A549 (cell line): ENCODE measurements around the gene TSPAN5. TPM values are rescaled to one million over a fixed set of nuclear protein-coding genes. Genes with fewer than 3 reads are reported as not detected.

ENCODE experiments used
- ATAC-seq, 2 experiments: fragments of 200-7000 bp in 1 of 2; fragments of >200 bp in 1 of 2; cut with Nextera tagmentation in 1 of 2; cut with Tn5 transposase in 1 of 2; 3 replicates each; pipeline versions ENCODE4 v1.8.0 to v1.9.1; 2018 to 2020; ENCODE audit warnings: mild to moderate bottlenecking in 1 of 2, moderate library complexity in 1 of 2
- CTCF ChIA-PET: fragments of 300-600 bp; sonication (Branson Sonifier 250); formaldehyde crosslinking; extraction: SDS; loops from one replicate; lab custom pipeline; 2021; ENCODE audit warnings: antibody characterized with exemption, inconsistent platforms; lab: Yijun Ruan, JAX
- POLR2A ChIA-PET: fragments of 350-600 bp; formaldehyde crosslinking; extraction: SDS; loops from one replicate; lab custom pipeline; 2021; ENCODE audit warnings: antibody characterized with exemption, inconsistent platforms; lab: Yijun Ruan, JAX
- DNase-seq, 2 experiments: peaks; one replicate each; pipeline versions ENCODE4 v3.0.0 to v3.0.0-alpha.2; 2011 to 2016; ENCODE audit warnings: low read depth in 1 of 2, low spot score in 1 of 2
- FAIRE-seq: peaks from 2 replicates; lab custom pipeline; 2011; peaks lifted over from hg19 to GRCh38; lab: Jason Lieb, UNC
- H3K27ac ChIP-seq, 2 experiments: fragments of >200 bp; sonication (Bioruptor Twin); formaldehyde crosslinking; 3 replicates each; pipeline ENCODE4 v1.5.1; 2016 to 2017
- H3K4me1 ChIP-seq: fragments of >200 bp; sonication (Bioruptor Twin); formaldehyde crosslinking; 3 replicates; pipeline ENCODE4 v1.6.1; 2016
- H3K4me2 ChIP-seq: fragments of >200 bp; sonication (Bioruptor Twin); formaldehyde crosslinking; 3 replicates; pipeline ENCODE4 v1.6.1; 2016
- H3K4me3 ChIP-seq: fragments of >200 bp; sonication (Bioruptor Twin); formaldehyde crosslinking; 3 replicates; pipeline ENCODE4 v1.5.1; 2016
- H3K9me3 ChIP-seq: fragments of >200 bp; sonication (Bioruptor Twin); formaldehyde crosslinking; 3 replicates; pipeline ENCODE4 v1.6.1; 2016
- ATOH8 ChIP-seq: fragments of 250-450 bp; sonication (Bioruptor Pico); IDR thresholded peaks from 2 replicates; pipeline ENCODE4 v1.5.0; 2020; ENCODE audit warnings: low read depth, mild to moderate bottlenecking, moderate library complexity
- CBX8 ChIP-seq: fragments of 200-600 bp; sonication (generic); IDR thresholded peaks from 2 replicates; pipeline ENCODE4 v1.6.1; 2016
- CEBPB ChIP-seq, 2 experiments: fragments of >200 bp in 1 of 2; sonication (Bioruptor Twin) in 1 of 2; formaldehyde crosslinking in 1 of 2; IDR thresholded peaks; 2 replicates each; pipeline ENCODE4 v1.6.1; 2012 to 2016
- CHD4 ChIP-seq: fragments of 200-600 bp; sonication (generic); IDR thresholded peaks from 2 replicates; pipeline ENCODE4 v1.6.1; 2016; ENCODE audit warnings: antibody characterized with exemption, mild to moderate bottlenecking, borderline replicate concordance
- EHF ChIP-seq: fragments of 250-450 bp; sonication (Bioruptor Pico); IDR thresholded peaks from 2 replicates; pipeline ENCODE4 v1.5.0; 2020; ENCODE audit warnings: mild to moderate bottlenecking
- EHMT2 ChIP-seq: fragments of 200-600 bp; sonication (generic); IDR thresholded peaks from 2 replicates; pipeline ENCODE4 v1.6.1; 2016; ENCODE audit warnings: antibody characterized with exemption, low read depth, mild to moderate bottlenecking, moderate library complexity
- ELK1 ChIP-seq: fragments of 150-350 bp; IDR thresholded peaks from 2 replicates; pipeline ENCODE4 v1.6.1; 2014; ENCODE audit warnings: low read depth, mild to moderate bottlenecking, low read length
- FOSL2 ChIP-seq, 2 experiments: fragments of 450-650 bp in 1 of 2; fragments of >200 bp in 1 of 2; sonication (Bioruptor Twin) in 1 of 2; formaldehyde crosslinking; IDR thresholded peaks; 2 replicates each; pipeline versions ENCODE4 v1.5.0 to v1.6.1; 2016 to 2020; ENCODE audit warnings: mild to moderate bottlenecking in 1 of 2, moderate library complexity in 1 of 2
- JUN ChIP-seq, 2 experiments: fragments of >200 bp; sonication (Bioruptor Twin); formaldehyde crosslinking; IDR thresholded peaks; 2 replicates in 1 of 2; 3 replicates in 1 of 2; pipeline ENCODE4 v1.6.1; 2016 to 2017
- JUNB ChIP-seq: fragments of >200 bp; sonication (Bioruptor Twin); formaldehyde crosslinking; IDR thresholded peaks from 2 replicates; pipeline ENCODE4 v1.6.1; 2016
- KDM1A ChIP-seq: fragments of 200-600 bp; sonication (generic); IDR thresholded peaks from 2 replicates; pipeline ENCODE4 v1.6.1; 2016; ENCODE audit warnings: low read depth, mild to moderate bottlenecking
- MAZ ChIP-seq: fragments of 150-350 bp; IDR thresholded peaks from 2 replicates; pipeline ENCODE4 v1.6.1; 2014; ENCODE audit warnings: antibody characterized with exemption, low read depth, low read length, borderline replicate concordance
- MYC ChIP-seq: IDR thresholded peaks from 2 replicates; pipeline ENCODE4 v1.6.1; 2012; ENCODE audit warnings: mild to moderate bottlenecking, inconsistent platforms, low read length, improper control_type of control experiment, borderline replicate concordance
- NFE2L2 ChIP-seq: fragments of 150-350 bp; conservative IDR thresholded peaks from 2 replicates; pipeline ENCODE4 v1.6.1; 2014; ENCODE audit warnings: low read length
- NPAS2 ChIP-seq: fragments of 250-450 bp; sonication (Bioruptor Pico); IDR thresholded peaks from 2 replicates; pipeline ENCODE4 v1.8.0; 2022; ENCODE audit warnings: mild to moderate bottlenecking, moderate library complexity, borderline replicate concordance
- PHF8 ChIP-seq: fragments of 200-600 bp; sonication (generic); IDR thresholded peaks from 2 replicates; pipeline ENCODE4 v1.6.1; 2016; ENCODE audit warnings: low read depth, mild to moderate bottlenecking, antibody characterized with exemption, moderate library complexity, borderline replicate concordance
- RCOR1 ChIP-seq: fragments of 150-350 bp; IDR thresholded peaks from 2 replicates; pipeline ENCODE4 v1.6.1; 2014; ENCODE audit warnings: antibody characterized with exemption, low read length, low read depth
- RFX5 ChIP-seq: fragments of 450-650 bp; IDR thresholded peaks from 2 replicates; pipeline ENCODE4 v1.7.1; 2014; ENCODE audit warnings: antibody characterized with exemption, mild to moderate bottlenecking, moderate library complexity
- SREBF2 ChIP-seq: fragments of 450-650 bp; IDR thresholded peaks from 2 replicates; pipeline ENCODE4 v1.6.1; 2014; ENCODE audit warnings: mild to moderate bottlenecking, moderate library complexity
- TFCP2L1 ChIP-seq: fragments of 250-450 bp; sonication (Bioruptor Pico); IDR thresholded peaks from 2 replicates; pipeline ENCODE4 v1.5.0; 2021; ENCODE audit warnings: mild to moderate bottlenecking
- ZC3H11A ChIP-seq: fragments of 450-650 bp; IDR thresholded peaks from 2 replicates; pipeline ENCODE4 v1.6.1; 2014; ENCODE audit warnings: antibody characterized with exemption, mild to moderate bottlenecking
- ZFP36 ChIP-seq: fragments of 450-650 bp; IDR thresholded peaks from 2 replicates; pipeline ENCODE4 v1.6.1; 2014; ENCODE audit warnings: borderline replicate concordance; ENCODE audit not compliant: partially characterized antibody
- ZSCAN20 ChIP-seq: fragments of 250-450 bp; sonication (Bioruptor Pico); IDR thresholded peaks from 2 replicates; pipeline ENCODE4 v1.8.0; 2022; ENCODE audit warnings: mild to moderate bottlenecking, moderate library complexity
- WGBS: methylation state at CpG from one replicate; pipeline ENCODE4 v1.1.6; 2017; ENCODE audit errors: missing lambda C conversion rate; 5-methylcytosine and 5-hydroxymethylcytosine counted together
- polyA plus RNA-seq, 4 experiments: library from polyadenylated mRNA; depleted of rRNA in 3 of 4; stranded (reverse); fragments of >200 nt; fragmentation: RNase III in 1 of 4; extraction: RNeasy Plus Mini Kit Qiagen cat#74134 plus additional on column Dnase treatment in 1 of 4; gene quantifications; 2 replicates in 3 of 4; 3 replicates in 1 of 4; pipeline ENCODE4 v1.2.3, GENCODE V29; 2011 to 2017
- TF ChIP-seq, protein P1 (sequence below): fragments of >200 bp; sonication (Bioruptor Twin); formaldehyde crosslinking; IDR thresholded peaks from 3 replicates; pipeline ENCODE4 v1.5.1; 2016
- TF ChIP-seq, protein P2 (sequence below): IDR thresholded peaks from 2 replicates; pipeline ENCODE4 v1.6.1; 2012

The TSPAN5 gene
- polyA plus RNA-seq, 2 of the 4 experiments (the other 2 are of a cell fraction) = 9.5 to 12.4 TPM

- Histone ChIP-seq H3K4me3 (no peak overlapping the region), H3K27ac (no peak overlapping the region), H3K9me3 (no peaks in the 10 kb centered on the region)
- 28% methylated on average over 3 of the region's 3 CpGs for WGBS
- no peak for ATAC-seq
- CTCF ChIA-PET = no interaction called here
- TF ChIP-seq CEBPB (IDR thresholded peaks at IDR 0.05) (no peak), JUNB (no peak), ZSCAN20 (CRISPR knock-in tag) (no peak), MYC (no peak), RCOR1 (no peak), SREBF2 (no peak), PHF8 (no peak), ELK1 (no peak), CBX8 (no peak)
- TF ChIP-seq, all 56 proteins: peak for 0
- FAIRE-seq (no peak), DNase-seq (no peak)
- H3K4me1 ChIP-seq = peaks cover 46% of the 10 kb centered on the region
- POLR2A ChIA-PET = no interaction called here
- peak overlapping the region; percentile 11; the same call in 2 of the 3 replicates for H3K4me2 ChIP-seq
Observed at GRCh38 chr4:98623126-98623802, 35.1 kb downstream of the TSPAN5 start.

DNA sequence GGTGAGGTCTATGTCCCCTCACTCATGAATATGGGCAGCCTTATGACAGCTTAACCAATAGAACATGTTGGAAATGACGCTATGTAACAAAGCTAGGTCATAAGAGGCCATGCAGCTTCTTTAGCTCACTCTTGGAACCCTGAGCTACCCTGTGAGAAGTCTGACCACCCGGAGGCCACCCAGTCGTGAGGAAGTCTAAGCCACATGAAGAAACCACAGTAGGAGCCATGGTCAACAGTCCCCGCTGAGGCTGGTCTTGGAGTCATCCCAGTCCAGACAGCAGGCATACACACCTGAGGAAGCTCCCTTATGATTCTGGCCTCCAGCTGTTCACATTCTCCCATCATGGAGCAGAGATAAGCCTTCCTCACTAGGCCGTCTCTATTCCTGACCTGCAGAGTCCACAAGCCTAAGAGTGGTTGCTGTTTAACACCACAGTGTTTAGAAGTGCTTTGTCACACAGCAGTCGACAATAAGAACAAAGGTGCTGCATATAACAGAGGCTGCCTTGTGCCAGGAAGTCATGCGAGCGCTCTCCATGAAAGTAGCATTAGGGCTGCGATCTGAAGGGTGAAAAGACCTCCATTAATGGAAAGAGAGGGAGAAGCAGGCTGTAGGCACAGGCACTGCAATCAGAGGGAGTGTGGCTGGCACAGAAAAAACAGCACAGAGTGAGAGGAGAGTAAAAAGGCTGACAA lies 38.2 kb downstream of the TSPAN5 start:
- FAIRE-seq (no peak), ATAC-seq (no peak), DNase-seq (no peak)
- WGBS = 89% methylated on average over 8 of the region's 9 CpGs
- H3K9me3 ChIP-seq = no peaks in the 10 kb centered on the region
- peaks cover 17% of the 10 kb centered on the region for H3K4me1 ChIP-seq
- POLR2A ChIA-PET = no interaction called here
- no peak overlapping the region for H3K4me2 ChIP-seq
- H3K4me3 ChIP-seq = no peak overlapping the region
- CTCF ChIA-PET = interaction anchor here (1.0 kb wide), 1 partner anchor 145 kb away, joined by 3 read pairs; no protein-coding TSS in a partner anchor
- H3K27ac ChIP-seq = no peak overlapping the region
- TF ChIP-seq EHMT2 = no peak
- TF ChIP-seq TFCP2L1 (CRISPR knock-in tag) = no peak
- TF ChIP-seq ZC3H11A = no peak
- no peak for TF ChIP-seq ATOH8
- TF ChIP-seq MAZ = no peak
- no peak for TF ChIP-seq KDM1A
- TF ChIP-seq ZFP36 = no peak
- no peak for TF ChIP-seq NFE2L2
- TF ChIP-seq, protein P1, sequence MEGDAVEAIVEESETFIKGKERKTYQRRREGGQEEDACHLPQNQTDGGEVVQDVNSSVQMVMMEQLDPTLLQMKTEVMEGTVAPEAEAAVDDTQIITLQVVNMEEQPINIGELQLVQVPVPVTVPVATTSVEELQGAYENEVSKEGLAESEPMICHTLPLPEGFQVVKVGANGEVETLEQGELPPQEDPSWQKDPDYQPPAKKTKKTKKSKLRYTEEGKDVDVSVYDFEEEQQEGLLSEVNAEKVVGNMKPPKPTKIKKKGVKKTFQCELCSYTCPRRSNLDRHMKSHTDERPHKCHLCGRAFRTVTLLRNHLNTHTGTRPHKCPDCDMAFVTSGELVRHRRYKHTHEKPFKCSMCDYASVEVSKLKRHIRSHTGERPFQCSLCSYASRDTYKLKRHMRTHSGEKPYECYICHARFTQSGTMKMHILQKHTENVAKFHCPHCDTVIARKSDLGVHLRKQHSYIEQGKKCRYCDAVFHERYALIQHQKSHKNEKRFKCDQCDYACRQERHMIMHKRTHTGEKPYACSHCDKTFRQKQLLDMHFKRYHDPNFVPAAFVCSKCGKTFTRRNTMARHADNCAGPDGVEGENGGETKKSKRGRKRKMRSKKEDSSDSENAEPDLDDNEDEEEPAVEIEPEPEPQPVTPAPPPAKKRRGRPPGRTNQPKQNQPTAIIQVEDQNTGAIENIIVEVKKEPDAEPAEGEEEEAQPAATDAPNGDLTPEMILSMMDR = no peak
- no peak for TF ChIP-seq JUN (IDR thresholded peaks at IDR 0.05)
- TF ChIP-seq CHD4 = no peak
- no peak for TF ChIP-seq NPAS2
- TF ChIP-seq RFX5 = no peak
- TF ChIP-seq, protein P2, sequence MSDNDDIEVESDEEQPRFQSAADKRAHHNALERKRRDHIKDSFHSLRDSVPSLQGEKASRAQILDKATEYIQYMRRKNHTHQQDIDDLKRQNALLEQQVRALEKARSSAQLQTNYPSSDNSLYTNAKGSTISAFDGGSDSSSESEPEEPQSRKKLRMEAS = no peak
- no peak for TF ChIP-seq EHF (CRISPR knock-in tag)
- no peak for TF ChIP-seq FOSL2 (IDR thresholded peaks at IDR 0.05)
- no peak for TF ChIP-seq FOSL2 (CRISPR knock-in tag; IDR thresholded peaks at IDR 0.05)
- TF ChIP-seq CEBPB (IDR thresholded peaks at IDR 0.05) = no peak
